Mesodermal cell (in vitro differentiated cells): ENCODE measurements around the gene FKBP1B.

Experiments used
- H3K27ac ChIP-seq: 2 replicates; pipeline ENCODE4 v1.7.0; 2013; ENCODE audit warnings: mild to moderate bottlenecking, low read depth, low read length, moderate library complexity; ENCODE audit not compliant: severe bottlenecking
- H3K36me3 ChIP-seq: 2 replicates; pipeline ENCODE4 v1.7.1; 2013; ENCODE audit warnings: mild to moderate bottlenecking, low read length, moderate library complexity; ENCODE audit not compliant: control insufficient read depth, insufficient read depth
- H3K4me1 ChIP-seq: one replicate; pipeline ENCODE4 v1.7.1; 2013; ENCODE audit warnings: mild to moderate bottlenecking, low read length; ENCODE audit not compliant: insufficient read depth, control insufficient read depth, poor library complexity, severe bottlenecking
- H3K4me3 ChIP-seq: 2 replicates; pipeline ENCODE4 v1.7.0; 2013; ENCODE audit warnings: low read length, control low read depth, mild to moderate bottlenecking; ENCODE audit not compliant: insufficient read depth, poor library complexity, severe bottlenecking; ENCODE audit errors: extremely low read depth
- H3K9me3 ChIP-seq: 2 replicates; pipeline ENCODE4 v1.7.1; 2013; ENCODE audit warnings: mild to moderate bottlenecking, low read length, moderate library complexity; ENCODE audit not compliant: control insufficient read depth
- WGBS, 2 experiments: methylation state at CpG; one replicate each; pipeline ENCODE4 v1.1.5; 2013; ENCODE audit warnings: missing lambda C conversion rate in 2 of 2; ENCODE audit not compliant: insufficient coverage in 2 of 2; 5-methylcytosine and 5-hydroxymethylcytosine counted together

The FKBP1B gene

GRCh38 chr2:24015562-24016375, 33.8 kb upstream of the FKBP1B start:
- peak overlapping the region; percentile 81 for H3K27ac ChIP-seq
- 62 to 68% methylated on average over 9 of the region's 11 CpGs for WGBS, 2 experiments
- no peaks in the 10 kb centered on the region for H3K36me3 ChIP-seq
- H3K4me1 ChIP-seq: peaks cover 38% of the 10 kb centered on the region
- H3K9me3 ChIP-seq: no peaks in the 10 kb centered on the region
- H3K4me3 ChIP-seq: no peak overlapping the region

- Histone ChIP-seq H3K4me3 (no peak overlapping the region), H3K27ac (peak overlapping the region; percentile 81), H3K9me3 (no peaks in the 10 kb centered on the region), H3K36me3 (no peaks in the 10 kb centered on the region), H3K4me1 (peaks cover 38% of the 10 kb centered on the region)
- WGBS, 2 experiments: 81 to 91% methylated on average over 3 to 7 of the region's 9 CpGs
Measured at GRCh38 chr2:24016376-24016761, 33.2 kb upstream of the FKBP1B start.

- Histone ChIP-seq H3K36me3 (no peaks in the 10 kb centered on the region), H3K4me1 (peaks cover 38% of the 10 kb centered on the region), H3K4me3 (no peak overlapping the region), H3K9me3 (no peaks in the 10 kb centered on the region), H3K27ac (peak overlapping the region; percentile 81)
- WGBS, 2 experiments: 92 to 96% methylated on average over 25 to 32 of the region's 35 CpGs
Measured at GRCh38 chr2:24016853-24017703, 32.5 kb upstream of the FKBP1B start.

GRCh38 chr2:24017711-24018110, 31.8 kb upstream of the FKBP1B start:
- Histone ChIP-seq H3K4me3 (no peak overlapping the region), H3K36me3 (peaks cover 3% of the 10 kb centered on the region), H3K4me1 (peaks cover 33% of the 10 kb centered on the region), H3K9me3 (no peaks in the 10 kb centered on the region), H3K27ac (no peak overlapping the region)
- 90 to 94% methylated on average over 3 to 6 of the region's 8 CpGs for WGBS, 2 experiments

GRCh38 chr2:24018241-24018640, 31.3 kb upstream of the FKBP1B start:
- peaks cover 9% of the 10 kb centered on the region for H3K36me3 ChIP-seq
- H3K4me1 ChIP-seq: peaks cover 28% of the 10 kb centered on the region
- H3K4me3 ChIP-seq: no peak overlapping the region
- no peaks in the 10 kb centered on the region for H3K9me3 ChIP-seq
- H3K27ac ChIP-seq: no peak overlapping the region
- 77 to 91% methylated on average over 4 to 6 of the region's 9 CpGs for WGBS, 2 experiments

GRCh38 chr2:24019729-24020128, 29.8 kb upstream of the FKBP1B start:
- no peak overlapping the region for H3K4me3 ChIP-seq
- 93 to 96% methylated on average over 3 to 4 of the region's 5 CpGs for WGBS, 2 experiments
- H3K9me3 ChIP-seq: no peaks in the 10 kb centered on the region
- no peak overlapping the region for H3K27ac ChIP-seq
- H3K4me1 ChIP-seq: peaks cover 26% of the 10 kb centered on the region
- H3K36me3 ChIP-seq: peaks cover 15% of the 10 kb centered on the region

GRCh38 chr2:24020244-24020643, 29.3 kb upstream of the FKBP1B start:
- Histone ChIP-seq H3K36me3 (peaks cover 20% of the 10 kb centered on the region), H3K9me3 (no peaks in the 10 kb centered on the region), H3K4me3 (no peak overlapping the region), H3K27ac (no peak overlapping the region), H3K4me1 (peaks cover 22% of the 10 kb centered on the region)
- WGBS, 2 experiments: 68 to 100% methylated on average over 1 to 3 of the region's 4 CpGs

GRCh38 chr2:24021122-24021998, 28.2 kb upstream of the FKBP1B start:
- H3K36me3 ChIP-seq: peaks cover 27% of the 10 kb centered on the region
- no peak overlapping the region for H3K27ac ChIP-seq
- H3K4me1 ChIP-seq: peaks cover 11% of the 10 kb centered on the region
- 83 to 89% methylated on average over 9 to 17 of the region's 19 CpGs for WGBS, 2 experiments
- no peaks in the 10 kb centered on the region for H3K9me3 ChIP-seq
- H3K4me3 ChIP-seq: no peak overlapping the region

- H3K27ac ChIP-seq: no peak overlapping the region
Measured at GRCh38 chr2:24022324-24022974, 27.1 kb upstream of the FKBP1B start.

More at GRCh38 chr2:24022324-24022974, 27.1 kb upstream of the FKBP1B start:
- H3K4me1 ChIP-seq: peaks cover 4% of the 10 kb centered on the region
- peaks cover 34% of the 10 kb centered on the region for H3K36me3 ChIP-seq
- no peak overlapping the region for H3K4me3 ChIP-seq
- H3K9me3 ChIP-seq: no peaks in the 10 kb centered on the region
- 94% methylated on average over 14 of the region's 14 CpGs for WGBS, 2 experiments
